GM12873 (cell line): ENCODE results near the gene A3GALT2.

Experiments used
- TF ChIP-seq, protein P1 (sequence below): IDR thresholded peaks from 2 replicates; pipeline ENCODE4 v1.5.1; 2012; ENCODE audit warnings: low read depth, mild to moderate bottlenecking, moderate library complexity, low read length, control low read depth; ENCODE audit not compliant: insufficient read depth; ENCODE audit errors: missing control alignments

A3GALT2 gene

DNA sequence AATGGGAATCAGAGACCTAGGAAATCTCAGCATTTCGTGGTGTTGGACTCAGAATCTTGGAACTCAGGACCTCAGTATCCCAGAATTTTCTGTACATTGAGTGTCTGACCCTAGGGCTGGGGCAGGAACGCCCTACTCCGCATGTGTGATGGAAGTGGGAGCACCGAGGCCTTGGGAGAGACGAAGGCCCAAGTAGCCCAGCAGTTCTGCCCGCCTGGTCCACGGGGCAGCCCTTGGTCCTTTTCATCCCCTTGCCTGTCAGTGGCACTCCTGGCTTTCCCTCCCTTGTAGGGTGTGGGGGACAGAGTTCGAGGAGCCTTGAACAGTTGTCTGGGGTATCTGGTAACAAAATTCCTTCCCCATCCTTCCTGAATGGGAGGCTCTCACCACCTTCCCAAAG lies 10.2 kb downstream of the A3GALT2 start:
- TF ChIP-seq, protein P1, sequence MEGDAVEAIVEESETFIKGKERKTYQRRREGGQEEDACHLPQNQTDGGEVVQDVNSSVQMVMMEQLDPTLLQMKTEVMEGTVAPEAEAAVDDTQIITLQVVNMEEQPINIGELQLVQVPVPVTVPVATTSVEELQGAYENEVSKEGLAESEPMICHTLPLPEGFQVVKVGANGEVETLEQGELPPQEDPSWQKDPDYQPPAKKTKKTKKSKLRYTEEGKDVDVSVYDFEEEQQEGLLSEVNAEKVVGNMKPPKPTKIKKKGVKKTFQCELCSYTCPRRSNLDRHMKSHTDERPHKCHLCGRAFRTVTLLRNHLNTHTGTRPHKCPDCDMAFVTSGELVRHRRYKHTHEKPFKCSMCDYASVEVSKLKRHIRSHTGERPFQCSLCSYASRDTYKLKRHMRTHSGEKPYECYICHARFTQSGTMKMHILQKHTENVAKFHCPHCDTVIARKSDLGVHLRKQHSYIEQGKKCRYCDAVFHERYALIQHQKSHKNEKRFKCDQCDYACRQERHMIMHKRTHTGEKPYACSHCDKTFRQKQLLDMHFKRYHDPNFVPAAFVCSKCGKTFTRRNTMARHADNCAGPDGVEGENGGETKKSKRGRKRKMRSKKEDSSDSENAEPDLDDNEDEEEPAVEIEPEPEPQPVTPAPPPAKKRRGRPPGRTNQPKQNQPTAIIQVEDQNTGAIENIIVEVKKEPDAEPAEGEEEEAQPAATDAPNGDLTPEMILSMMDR: no peak

GRCh38 chr1:33307494-33307864 lies 13.4 kb downstream of the A3GALT2 start:
- TF ChIP-seq, protein P1: no peak

- TF ChIP-seq, protein P1: no peak
These were observed 14.0 kb downstream of the A3GALT2 start for GRCh38 chr1:33306653-33307493.

- TF ChIP-seq, protein P1: no peak
These were observed 14.9 kb downstream of the A3GALT2 start for GRCh38 chr1:33305816-33306652.

GRCh38 chr1:33305016-33305415 lies 15.9 kb downstream of the A3GALT2 start:
- TF ChIP-seq, protein P1: no peak

GRCh38 chr1:33302325-33302724 lies 18.6 kb downstream of the A3GALT2 start:
- TF ChIP-seq, protein P1: no peak

- TF ChIP-seq, protein P1: no peak
These were observed 19.5 kb downstream of the A3GALT2 start for GRCh38 chr1:33301273-33301984.
